ENCODE measurements around the gene STK25. TPM values are rescaled to one million over a fixed set of nuclear protein-coding genes. Genes with fewer than 3 reads are reported as not detected.

The STK25 gene
- total and polyA plus RNA-seq, 9 donors, result 71.1 to 150 (median 108) TPM

- no peaks in the 10 kb centered on the region for H3K27me3 ChIP-seq
- WGBS, 3 donors, result 86 to 89% (median 87%) methylated on average over 18 to 21 of the region's 21 CpGs
- H3K9me3 ChIP-seq, result no peaks in the 10 kb centered on the region
- no peak overlapping the region for H3K27ac ChIP-seq
- intact Hi-C loops (cut with DNase I), result no loop called here
- peaks cover 12% of the 10 kb centered on the region for H3K4me1 ChIP-seq (ENCODE audit: insufficient read depth)
- no peak for DNase-seq
- no peaks in the 10 kb centered on the region for H3K36me3 ChIP-seq
- TF ChIP-seq CTCF (IDR thresholded peaks at IDR 0.05), result no peak
- no peak for TF ChIP-seq EP300 (IDR thresholded peaks at IDR 0.05)
- TF ChIP-seq POLR2A (IDR thresholded peaks at IDR 0.05), result no peak
- no peak overlapping the region for H3K4me3 ChIP-seq
Measured at GRCh38 chr2:241550616-241551580, 42.5 kb upstream of the STK25 start.

GRCh38 chr2:241548451-241548835, 40.1 kb upstream of the STK25 start:
- Histone ChIP-seq H3K4me1 (ENCODE audit: insufficient read depth) (peaks cover 12% of the 10 kb centered on the region), H3K9me3 (no peaks in the 10 kb centered on the region), H3K36me3 (no peaks in the 10 kb centered on the region), H3K27ac (no peak overlapping the region), H3K4me3 (no peak overlapping the region), H3K27me3 (no peaks in the 10 kb centered on the region)
- WGBS, 3 donors, result 68 to 88% (median 71%) methylated on average over 3 of the region's 3 CpGs
- no peak for DNase-seq
- intact Hi-C loops (cut with DNase I), result no loop called here
- TF ChIP-seq POLR2A (IDR thresholded peaks at IDR 0.05), result no peak
- no peak for TF ChIP-seq CTCF (IDR thresholded peaks at IDR 0.05)
- no peak for TF ChIP-seq EP300 (IDR thresholded peaks at IDR 0.05)

- no peak for DNase-seq
- Histone ChIP-seq H3K9me3 (no peaks in the 10 kb centered on the region), H3K27me3 (no peaks in the 10 kb centered on the region), H3K4me1 (ENCODE audit: insufficient read depth) (peaks cover 12% of the 10 kb centered on the region), H3K36me3 (no peaks in the 10 kb centered on the region), H3K27ac (no peak overlapping the region), H3K4me3 (no peak overlapping the region)
- WGBS, 3 donors, result 72 to 79% (median 79%) methylated on average over 16 of the region's 16 CpGs
- intact Hi-C loops (cut with DNase I), result no loop called here
- TF ChIP-seq EP300 (IDR thresholded peaks at IDR 0.05) (no peak), CTCF (IDR thresholded peaks at IDR 0.05) (no peak), POLR2A (IDR thresholded peaks at IDR 0.05) (no peak)
Measured at GRCh38 chr2:241547781-241548450, 39.5 kb upstream of the STK25 start.

- H3K4me3 ChIP-seq, result no peak overlapping the region
- no peak for TF ChIP-seq EP300 (IDR thresholded peaks at IDR 0.05)
- no peak for TF ChIP-seq CTCF (IDR thresholded peaks at IDR 0.05)
- no peak for TF ChIP-seq POLR2A (IDR thresholded peaks at IDR 0.05)
- peak in 3 of 5 donors; percentile 42 to 68 (median 52) for DNase-seq
Measured at GRCh38 chr2:241546771-241547498, 38.6 kb upstream of the STK25 start.

More at GRCh38 chr2:241546771-241547498, 38.6 kb upstream of the STK25 start:
- 11 to 18% (median 17%) methylated on average over 25 of the region's 25 CpGs for WGBS, 3 donors
- Histone ChIP-seq H3K27me3 (no peaks in the 10 kb centered on the region), H3K4me1 (ENCODE audit: insufficient read depth) (peaks cover 13% of the 10 kb centered on the region), H3K9me3 (no peaks in the 10 kb centered on the region), H3K27ac (no peak overlapping the region), H3K36me3 (no peaks in the 10 kb centered on the region)
- intact Hi-C loops (cut with DNase I), result no loop called here

Measured in ovary (tissue), 9 donors.